WI38 (cell line): ENCODE measurements around the gene RPS16.
A peak's percentile ranks its signal among the peaks of the same experiment; 100 is the strongest.

ENCODE experiments used
- H3K4me3 ChIP-seq: 2 replicates; pipeline ENCODE4 v1.5.1; 2011; ENCODE audit warnings: low read depth, mild to moderate bottlenecking, control low read depth, low read length
- TF ChIP-seq, protein P1 (sequence below): IDR thresholded peaks from 2 replicates; pipeline ENCODE4 v1.5.1; 2012; ENCODE audit warnings: low read depth, mild to moderate bottlenecking, control low read depth, low read length

The RPS16 gene

DNA sequence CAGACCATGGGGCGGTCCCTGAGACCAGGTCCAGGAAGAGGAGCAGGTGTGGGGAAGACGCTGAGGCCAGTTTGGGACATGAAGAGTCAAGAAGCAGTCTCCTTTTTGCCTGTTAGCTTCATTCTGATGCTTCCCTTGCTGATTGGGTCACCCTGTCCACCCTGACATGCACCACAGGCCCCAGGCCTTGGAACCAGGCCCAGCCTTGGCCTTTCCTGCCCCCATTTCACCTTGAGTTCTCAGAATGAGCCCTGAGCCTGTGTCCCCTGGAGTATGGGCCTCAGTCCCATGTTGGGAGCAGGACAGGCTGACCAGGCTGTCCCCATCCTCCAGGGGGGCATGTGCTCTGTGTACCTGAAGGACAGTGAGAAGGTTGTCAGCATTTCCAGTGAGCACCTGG, 40.0 kb upstream of the RPS16 start:
- TF ChIP-seq, protein P1, sequence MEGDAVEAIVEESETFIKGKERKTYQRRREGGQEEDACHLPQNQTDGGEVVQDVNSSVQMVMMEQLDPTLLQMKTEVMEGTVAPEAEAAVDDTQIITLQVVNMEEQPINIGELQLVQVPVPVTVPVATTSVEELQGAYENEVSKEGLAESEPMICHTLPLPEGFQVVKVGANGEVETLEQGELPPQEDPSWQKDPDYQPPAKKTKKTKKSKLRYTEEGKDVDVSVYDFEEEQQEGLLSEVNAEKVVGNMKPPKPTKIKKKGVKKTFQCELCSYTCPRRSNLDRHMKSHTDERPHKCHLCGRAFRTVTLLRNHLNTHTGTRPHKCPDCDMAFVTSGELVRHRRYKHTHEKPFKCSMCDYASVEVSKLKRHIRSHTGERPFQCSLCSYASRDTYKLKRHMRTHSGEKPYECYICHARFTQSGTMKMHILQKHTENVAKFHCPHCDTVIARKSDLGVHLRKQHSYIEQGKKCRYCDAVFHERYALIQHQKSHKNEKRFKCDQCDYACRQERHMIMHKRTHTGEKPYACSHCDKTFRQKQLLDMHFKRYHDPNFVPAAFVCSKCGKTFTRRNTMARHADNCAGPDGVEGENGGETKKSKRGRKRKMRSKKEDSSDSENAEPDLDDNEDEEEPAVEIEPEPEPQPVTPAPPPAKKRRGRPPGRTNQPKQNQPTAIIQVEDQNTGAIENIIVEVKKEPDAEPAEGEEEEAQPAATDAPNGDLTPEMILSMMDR: no peak
- no peak overlapping the region for H3K4me3 ChIP-seq

DNA sequence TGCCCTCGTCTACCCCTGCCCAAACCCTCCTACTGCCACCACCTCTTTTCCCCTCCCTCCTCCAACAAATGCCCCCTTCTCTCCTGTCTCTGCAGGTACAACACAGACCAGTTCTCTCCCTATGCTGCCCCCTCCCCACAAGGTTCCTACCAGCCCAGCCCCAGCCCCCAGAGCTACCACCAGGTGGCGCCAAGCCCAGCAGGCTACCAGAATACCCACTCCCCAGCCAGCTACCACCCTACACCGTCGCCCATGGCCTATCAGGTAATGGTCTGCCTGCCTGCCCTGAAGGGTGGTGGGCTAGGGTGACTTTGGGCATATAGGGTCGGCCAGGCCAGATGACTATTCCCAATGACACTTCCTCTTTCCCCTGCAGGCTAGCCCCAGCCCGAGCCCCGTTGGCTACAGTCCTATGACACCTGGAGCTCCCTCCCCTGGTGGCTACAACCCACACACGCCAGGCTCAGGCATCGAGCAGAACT, 38.4 kb upstream of the RPS16 start:
- TF ChIP-seq, protein P1: peak; percentile 84

DNA sequence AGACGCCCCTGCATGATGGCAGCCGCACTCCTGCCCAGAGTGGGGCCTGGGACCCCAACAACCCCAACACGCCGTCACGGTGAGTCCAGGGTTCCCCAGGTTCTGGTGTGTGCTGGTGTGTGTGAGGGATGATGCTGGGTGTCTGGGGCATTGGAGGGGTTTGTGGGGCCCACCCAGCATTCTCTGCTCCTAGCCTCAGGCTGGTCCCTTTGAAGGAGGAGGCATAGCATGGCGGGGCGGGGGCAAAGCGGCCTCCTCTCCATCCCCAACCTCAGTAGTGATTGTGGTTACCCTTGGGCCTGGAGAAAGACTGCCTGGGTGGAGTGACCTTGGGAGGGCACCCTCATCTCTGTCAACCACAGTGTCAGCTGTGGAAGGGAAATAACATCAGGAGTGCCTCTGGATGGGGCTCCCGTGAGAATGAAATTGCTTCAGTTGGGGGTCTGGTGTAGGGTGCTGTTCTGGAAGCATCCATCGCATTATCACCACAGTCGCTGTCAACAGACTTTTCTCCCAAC, 37.8 kb upstream of the RPS16 start:
- TF ChIP-seq, protein P1: no peak
- H3K4me3 ChIP-seq: no peak overlapping the region

More for the DNA sequence above, 38.4 kb upstream of the RPS16 start:
- no peak overlapping the region for H3K4me3 ChIP-seq

DNA sequence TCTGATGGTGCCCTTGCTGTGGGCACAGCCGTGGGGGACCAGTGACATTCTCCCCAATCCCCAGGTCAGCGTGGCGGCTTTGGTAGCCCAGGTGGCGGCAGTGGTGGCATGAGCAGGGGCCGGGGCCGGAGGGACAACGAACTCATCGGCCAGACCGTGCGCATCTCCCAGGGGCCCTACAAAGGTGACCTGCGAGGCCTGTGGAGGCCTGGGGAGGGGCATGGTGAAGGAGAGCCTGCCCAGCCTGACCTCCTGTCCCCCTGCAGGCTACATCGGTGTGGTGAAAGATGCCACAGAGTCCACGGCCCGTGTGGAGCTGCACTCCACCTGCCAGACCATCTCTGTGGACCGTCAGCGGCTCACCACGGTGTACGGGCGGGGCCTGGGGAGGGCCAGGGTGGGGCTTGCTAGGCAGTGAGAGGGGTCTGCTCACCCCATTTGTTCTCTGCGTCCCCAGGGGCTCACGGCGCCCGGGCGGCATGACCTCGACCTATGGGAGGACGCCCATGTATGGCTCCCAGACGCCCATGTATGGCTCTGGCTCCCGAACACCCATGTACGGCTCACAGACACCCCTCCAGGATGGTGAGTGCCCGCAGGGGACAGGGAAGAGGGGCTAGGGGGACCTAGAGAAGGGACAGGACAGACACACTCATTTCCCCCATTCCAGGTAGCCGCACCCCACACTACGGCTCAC, 37.1 kb upstream of the RPS16 start:
- TF ChIP-seq, protein P1: no peak
- no peak overlapping the region for H3K4me3 ChIP-seq

DNA sequence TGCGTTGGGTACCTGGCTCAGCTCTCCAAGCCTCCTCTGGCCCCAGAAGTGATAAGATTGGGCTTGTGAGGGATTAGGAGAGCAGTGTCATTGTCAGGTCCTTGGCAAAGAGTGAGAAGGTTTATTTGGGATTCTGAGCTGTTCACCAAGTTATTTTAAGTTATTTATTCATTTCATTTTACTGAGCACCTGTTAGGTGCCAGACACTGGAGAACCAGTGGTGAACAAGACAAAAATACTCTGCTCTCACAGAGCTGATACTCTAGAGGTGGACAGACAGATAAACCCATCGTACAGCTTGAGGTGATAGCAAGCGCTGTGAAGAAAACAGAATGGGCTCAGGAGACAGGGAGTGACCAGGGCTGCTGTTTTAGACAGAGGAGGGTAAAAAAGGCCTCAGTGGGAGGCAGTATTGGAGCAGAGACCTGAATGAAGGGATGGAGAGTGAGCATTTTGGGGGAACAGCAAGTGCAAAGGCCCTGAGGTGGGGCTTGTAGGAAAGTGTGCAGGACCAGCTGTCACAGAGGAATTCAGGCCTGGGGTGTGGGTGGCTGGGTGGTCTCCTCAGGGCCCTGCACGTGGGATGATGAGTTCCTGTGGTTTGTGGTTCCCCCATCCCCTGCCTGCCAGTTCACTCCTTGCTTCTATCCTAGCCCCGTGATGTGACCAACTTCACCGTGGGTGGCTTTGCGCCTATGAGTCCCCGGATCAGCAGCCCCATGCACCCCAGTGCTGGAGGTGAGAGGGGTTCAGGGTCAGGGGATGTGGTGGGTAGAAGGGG, 36.2 kb upstream of the RPS16 start:
- no peak overlapping the region for H3K4me3 ChIP-seq
- TF ChIP-seq, protein P1: no peak

DNA sequence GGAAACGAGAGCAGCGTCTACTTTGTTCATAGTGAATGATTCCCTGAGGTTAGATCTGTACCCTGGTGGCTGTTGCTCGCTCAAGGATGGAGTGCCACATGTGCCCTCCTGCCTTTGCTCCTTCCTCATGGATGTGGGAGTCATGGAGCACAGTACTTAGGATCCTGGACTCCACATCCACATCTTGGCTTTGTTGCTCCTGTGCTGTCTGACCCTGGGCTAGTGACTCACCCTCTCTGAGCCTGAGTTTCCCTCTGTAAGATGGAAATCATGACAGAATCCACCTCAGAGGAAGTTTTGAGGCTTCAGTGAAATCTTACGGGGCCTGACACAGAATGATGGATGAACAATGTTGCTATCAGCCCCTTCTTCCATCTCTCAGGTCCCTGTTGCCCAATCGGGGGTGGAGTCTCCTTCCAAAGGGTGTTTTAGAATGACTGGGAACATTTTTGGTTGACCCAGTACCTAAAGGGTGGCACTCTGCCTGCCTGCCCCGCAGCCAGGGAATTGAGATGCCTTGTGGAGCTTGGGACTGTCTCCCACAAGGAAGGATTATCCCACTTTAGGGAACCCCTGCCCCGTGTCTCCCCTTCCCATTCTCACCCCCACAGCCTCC, 35.1 kb upstream of the RPS16 start:
- TF ChIP-seq, protein P1: no peak
- H3K4me3 ChIP-seq: no peak overlapping the region
